Fibroblast of lung (primary cell): ENCODE results near the gene CLCA4. TPM values are rescaled to one million over a fixed set of nuclear protein-coding genes. Genes with fewer than 3 reads are reported as not detected.

Experiments
- DNase-seq, 2 donors: peaks; one replicate each; pipeline versions ENCODE4 v3.0.0 to v3.0.0-alpha.2; 2010; ENCODE audit warnings: low read depth in 2 of 2
- H2AFZ ChIP-seq: 2 replicates; pipeline ENCODE4 v1.5.1; 2012; ENCODE audit warnings: low read length, control low read depth, inconsistent platforms
- H3K27ac ChIP-seq: 2 replicates; pipeline ENCODE4 v1.5.1; 2011; ENCODE audit warnings: low read length, control low read depth; ENCODE audit not compliant: insufficient read depth
- H3K27me3 ChIP-seq: 2 replicates; pipeline ENCODE4 v1.5.1; 2011; ENCODE audit warnings: mild to moderate bottlenecking, low read length; ENCODE audit not compliant: control insufficient read depth, insufficient read depth
- H3K36me3 ChIP-seq: 2 replicates; pipeline ENCODE4 v1.5.1; 2011; ENCODE audit warnings: low read length; ENCODE audit not compliant: control insufficient read depth, insufficient read depth
- H3K4me1 ChIP-seq: 2 replicates; pipeline ENCODE4 v1.5.1; 2011; ENCODE audit warnings: low read length; ENCODE audit not compliant: control insufficient read depth, insufficient read depth; ENCODE audit errors: extremely low read depth
- H3K4me2 ChIP-seq: 2 replicates; pipeline ENCODE4 v1.5.1; 2011; ENCODE audit warnings: low read length, control low read depth; ENCODE audit not compliant: insufficient read depth; ENCODE audit errors: extremely low read depth
- H3K4me3 ChIP-seq, 4 experiments: fragments of 200-600 bp in 1 of 4; sonication (generic) in 1 of 4; replicated peaks in 1 of 4; 2 replicates each; pipeline ENCODE4 v1.5.1; 2011 to 2016; ENCODE audit warnings: low read length in 4 of 4, low read depth in 3 of 4, mild to moderate bottlenecking in 3 of 4, control low read depth in 2 of 4, inconsistent platforms in 1 of 4, mixed read lengths in 1 of 4; ENCODE audit not compliant: insufficient read depth in 1 of 4; ENCODE audit errors: control extremely low read depth in 1 of 4
- H3K79me2 ChIP-seq: 2 replicates; pipeline ENCODE4 v1.5.1; 2012; ENCODE audit warnings: mild to moderate bottlenecking, low read length, inconsistent platforms; ENCODE audit not compliant: control insufficient read depth, insufficient read depth
- H3K9ac ChIP-seq: 2 replicates; pipeline ENCODE4 v1.5.1; 2011; ENCODE audit warnings: mild to moderate bottlenecking, low read length, control low read depth; ENCODE audit not compliant: insufficient read depth
- H3K9me3 ChIP-seq: 2 replicates; pipeline ENCODE4 v1.5.1; 2012; ENCODE audit warnings: low read depth, low read length; ENCODE audit not compliant: control insufficient read depth, insufficient read depth
- H4K20me1 ChIP-seq: 2 replicates; pipeline ENCODE4 v1.5.1; 2011; ENCODE audit warnings: low read length; ENCODE audit not compliant: control insufficient read depth, insufficient read depth; ENCODE audit errors: extremely low read depth
- EZH2 ChIP-seq: IDR thresholded peaks from 2 replicates; pipeline ENCODE4 v1.5.1; 2012; ENCODE audit warnings: low read length, control low read depth, mild to moderate bottlenecking; ENCODE audit errors: missing control alignments
- polyA plus RNA-seq, 2 donors: library from polyadenylated mRNA; depleted of rRNA in 1 of 2; stranded (reverse) in 1 of 2; unstranded in 1 of 2; fragments of >200 nt; gene quantifications; 2 replicates each; pipeline ENCODE4 v1.2.1, GENCODE V29; 2011 to 2012; ENCODE audit warnings: missing spikeins in 1 of 2
- total RNA-seq: library from RNA; depleted of rRNA; stranded (reverse); fragments of >200 nt; gene quantifications from 2 replicates; pipeline ENCODE4 v1.2.1, GENCODE V29; 2014
- TF ChIP-seq, protein P1 (sequence below), 2 donors: IDR thresholded peaks in 1 of 2; conservative IDR thresholded peaks in 1 of 2; 1 replicate in 1 of 2; 2 replicates in 1 of 2; pipeline ENCODE4 v1.5.1; 2011 to 2012; ENCODE audit warnings: low read length in 2 of 2, control low read depth in 1 of 2, inconsistent platforms in 1 of 2, low read depth in 1 of 2, mild to moderate bottlenecking in 1 of 2

The CLCA4 gene
- total and polyA plus RNA-seq, 2 donors (not counting 1 experiment from before 2014, with no cell fraction given) = not detected

GRCh38 chr1:86581231-86581630 lies 34.4 kb downstream of the CLCA4 start:
- no peaks in the 10 kb centered on the region for H3K36me3 ChIP-seq

DNA sequence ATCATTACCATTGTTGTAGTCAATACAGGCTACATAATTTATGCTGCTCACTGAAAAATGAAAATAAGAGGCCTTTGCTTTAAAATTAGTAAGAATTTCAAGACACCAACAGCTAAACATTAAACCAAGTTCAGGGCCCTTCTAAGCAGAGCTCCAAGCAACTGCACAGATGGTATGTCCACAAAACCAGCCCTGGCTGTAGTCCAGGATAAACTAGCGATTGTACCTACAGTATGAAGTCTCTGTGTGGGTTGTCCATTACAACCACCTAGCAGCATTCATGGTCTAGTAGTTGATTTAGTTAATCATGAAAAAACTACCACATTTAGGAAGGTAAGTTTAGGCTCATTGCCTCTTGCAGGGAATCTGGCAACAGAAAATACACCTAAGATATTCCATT lies 35.3 kb downstream of the CLCA4 start:
- H3K4me2 ChIP-seq = no peak overlapping the region

More at GRCh38 chr1:86581231-86581630, 34.4 kb downstream of the CLCA4 start:
- no peak overlapping the region for H3K4me2 ChIP-seq
- TF ChIP-seq, protein P1, sequence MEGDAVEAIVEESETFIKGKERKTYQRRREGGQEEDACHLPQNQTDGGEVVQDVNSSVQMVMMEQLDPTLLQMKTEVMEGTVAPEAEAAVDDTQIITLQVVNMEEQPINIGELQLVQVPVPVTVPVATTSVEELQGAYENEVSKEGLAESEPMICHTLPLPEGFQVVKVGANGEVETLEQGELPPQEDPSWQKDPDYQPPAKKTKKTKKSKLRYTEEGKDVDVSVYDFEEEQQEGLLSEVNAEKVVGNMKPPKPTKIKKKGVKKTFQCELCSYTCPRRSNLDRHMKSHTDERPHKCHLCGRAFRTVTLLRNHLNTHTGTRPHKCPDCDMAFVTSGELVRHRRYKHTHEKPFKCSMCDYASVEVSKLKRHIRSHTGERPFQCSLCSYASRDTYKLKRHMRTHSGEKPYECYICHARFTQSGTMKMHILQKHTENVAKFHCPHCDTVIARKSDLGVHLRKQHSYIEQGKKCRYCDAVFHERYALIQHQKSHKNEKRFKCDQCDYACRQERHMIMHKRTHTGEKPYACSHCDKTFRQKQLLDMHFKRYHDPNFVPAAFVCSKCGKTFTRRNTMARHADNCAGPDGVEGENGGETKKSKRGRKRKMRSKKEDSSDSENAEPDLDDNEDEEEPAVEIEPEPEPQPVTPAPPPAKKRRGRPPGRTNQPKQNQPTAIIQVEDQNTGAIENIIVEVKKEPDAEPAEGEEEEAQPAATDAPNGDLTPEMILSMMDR (conservative IDR thresholded peaks at IDR 0.05 in 1 of 2, IDR thresholded peaks at IDR 0.05 in 1 of 2; ENCODE audit: low read depth in 1 of 2, low read length in 2 of 2) = no peak
- no peak for TF ChIP-seq EZH2
- no peak overlapping the region for H3K9ac ChIP-seq
- no peak for DNase-seq
- H3K4me3 ChIP-seq = no peak overlapping the region
- no peaks in the 10 kb centered on the region for H3K27me3 ChIP-seq
- no peak overlapping the region for H3K27ac ChIP-seq
- H2AFZ ChIP-seq = no peak overlapping the region
- no peaks in the 10 kb centered on the region for H3K4me1 ChIP-seq
- H4K20me1 ChIP-seq = no peaks in the 10 kb centered on the region
- no peaks in the 10 kb centered on the region for H3K79me2 ChIP-seq
- H3K9me3 ChIP-seq = no peaks in the 10 kb centered on the region

DNA sequence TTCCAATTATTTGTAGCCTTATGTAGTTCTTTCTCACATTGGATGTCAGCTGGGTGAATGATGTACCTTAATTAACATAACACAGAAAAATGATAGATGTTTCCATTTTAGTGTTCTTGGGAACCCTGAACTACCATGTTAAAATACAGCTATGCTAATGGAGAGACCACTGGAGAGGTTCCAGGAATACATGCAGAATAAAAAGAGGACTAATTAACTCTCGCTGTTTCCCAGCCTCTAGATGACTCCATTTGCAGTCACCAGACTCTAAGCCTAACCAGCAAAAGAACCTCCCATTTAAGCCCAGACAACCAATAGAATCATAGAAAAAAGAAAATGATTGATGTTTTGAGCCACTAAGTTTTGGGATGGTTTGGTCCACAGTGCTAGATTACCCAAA lies 36.2 kb downstream of the CLCA4 start:
- H3K9me3 ChIP-seq = no peaks in the 10 kb centered on the region
- no peak overlapping the region for H3K9ac ChIP-seq
- no peak for DNase-seq
- no peak for TF ChIP-seq EZH2
- TF ChIP-seq, protein P1 (conservative IDR thresholded peaks at IDR 0.05 in 1 of 2, IDR thresholded peaks at IDR 0.05 in 1 of 2; ENCODE audit: low read depth in 1 of 2, low read length in 2 of 2) = no peak
- no peaks in the 10 kb centered on the region for H3K4me1 ChIP-seq
- peaks cover 7% of the 10 kb centered on the region for H3K27me3 ChIP-seq
- no peaks in the 10 kb centered on the region for H3K79me2 ChIP-seq
- no peaks in the 10 kb centered on the region for H3K36me3 ChIP-seq
- no peaks in the 10 kb centered on the region for H4K20me1 ChIP-seq
- no peak overlapping the region for H3K4me2 ChIP-seq
- no peak overlapping the region for H3K4me3 ChIP-seq
- no peak overlapping the region for H3K27ac ChIP-seq
- H2AFZ ChIP-seq = no peak overlapping the region

More for the DNA sequence above, 35.3 kb downstream of the CLCA4 start:
- H3K27ac ChIP-seq = no peak overlapping the region
- no peak overlapping the region for H2AFZ ChIP-seq
- no peaks in the 10 kb centered on the region for H3K9me3 ChIP-seq
- no peaks in the 10 kb centered on the region for H3K4me1 ChIP-seq
- no peaks in the 10 kb centered on the region for H4K20me1 ChIP-seq
- H3K4me3 ChIP-seq = no peak overlapping the region
- H3K27me3 ChIP-seq = no peaks in the 10 kb centered on the region
- no peak overlapping the region for H3K9ac ChIP-seq
- no peak for TF ChIP-seq EZH2
- TF ChIP-seq, protein P1 (conservative IDR thresholded peaks at IDR 0.05 in 1 of 2, IDR thresholded peaks at IDR 0.05 in 1 of 2; ENCODE audit: low read depth in 1 of 2, low read length in 2 of 2) = no peak
- no peaks in the 10 kb centered on the region for H3K79me2 ChIP-seq
- no peaks in the 10 kb centered on the region for H3K36me3 ChIP-seq
- DNase-seq = no peak
